SK-N-SH (cell line): ENCODE measurements around the gene CRISPLD2. TPM values are rescaled to one million over a fixed set of nuclear protein-coding genes. Genes with fewer than 3 reads are reported as not detected.

ENCODE experiments used
- CTCF ChIA-PET: fragments of 300-600, 350-600 bp; formaldehyde crosslinking; extraction: SDS; loops from one replicate; lab custom pipeline; 2021; lab: Yijun Ruan, JAX
- POLR2A ChIA-PET: fragments of 350-600 bp; sonication (Branson Sonifier 250); formaldehyde crosslinking; extraction: SDS; loops from one replicate; lab custom pipeline; 2020; ENCODE audit warnings: antibody characterized with exemption, inconsistent platforms; lab: Yijun Ruan, JAX
- DNase-seq: peaks from one replicate; pipeline ENCODE4 v3.0.0; 2012
- H2AFZ ChIP-seq: fragments of 200-600 bp; sonication (generic); 2 replicates; pipeline ENCODE4 v1.8.1; 2016; ENCODE audit warnings: antibody characterized with exemption, mild to moderate bottlenecking, low read depth
- H3F3A ChIP-seq: fragments of 200-600 bp; sonication (generic); replicated peaks from 2 replicates; pipeline ENCODE3; 2016; ENCODE audit warnings: antibody characterized with exemption, mild to moderate bottlenecking; ENCODE audit not compliant: insufficient read depth
- H3K27ac ChIP-seq, 2 experiments: fragments of 200-500 bp in 1 of 2; fragments of 200-600 bp in 1 of 2; sonication (Bioruptor generic) in 1 of 2; sonication (generic), shearing (Covaris generic) in 1 of 2; 2 replicates each; pipeline versions ENCODE4 v1.5.1 to v1.6.1; 2014 to 2016; ENCODE audit warnings: low read depth in 2 of 2, inconsistent platforms in 1 of 2, low read length in 1 of 2, mild to moderate bottlenecking in 1 of 2, mixed read lengths in 1 of 2
- H3K27me3 ChIP-seq: fragments of 200-600 bp; sonication (generic), shearing (Covaris generic); 2 replicates; pipeline ENCODE4 v1.6.1; 2016; ENCODE audit warnings: mixed run types; ENCODE audit not compliant: insufficient read depth
- H3K36me3 ChIP-seq, 2 experiments: fragments of 200-500 bp in 1 of 2; fragments of 200-600 bp in 1 of 2; sonication (Bioruptor generic) in 1 of 2; sonication (generic) in 1 of 2; replicated peaks in 1 of 2; 2 replicates each; pipeline versions ENCODE3 to v1.5.1; 2014 to 2016; ENCODE audit warnings: low read length in 1 of 2, mild to moderate bottlenecking in 1 of 2; ENCODE audit not compliant: insufficient read depth in 2 of 2, control insufficient read depth in 1 of 2
- H3K4me1 ChIP-seq, 2 experiments: fragments of 200-500 bp in 1 of 2; fragments of 200-600 bp in 1 of 2; sonication (Bioruptor generic) in 1 of 2; sonication (generic), shearing (Covaris generic) in 1 of 2; 2 replicates each; pipeline versions ENCODE4 v1.5.1 to v1.6.1; 2014 to 2016; ENCODE audit warnings: low read depth in 1 of 2, low read length in 1 of 2, mixed run types in 1 of 2; ENCODE audit not compliant: insufficient read depth in 2 of 2, control insufficient read depth in 1 of 2
- H3K4me2 ChIP-seq: fragments of 200-600 bp; sonication (generic), shearing (Covaris generic); 2 replicates; pipeline ENCODE4 v1.6.1; 2017; ENCODE audit warnings: mixed run types
- H3K4me3 ChIP-seq, 2 experiments: fragments of 200-500 bp in 1 of 2; fragments of 200-600 bp in 1 of 2; sonication (Bioruptor generic) in 1 of 2; sonication (generic), shearing (Covaris generic) in 1 of 2; 2 replicates each; pipeline versions ENCODE4 v1.5.1 to v1.8.1; 2014 to 2016; ENCODE audit warnings: low read depth in 2 of 2, inconsistent platforms in 1 of 2, low read length in 1 of 2, mild to moderate bottlenecking in 1 of 2, mixed read lengths in 1 of 2, moderate library complexity in 1 of 2
- H3K79me2 ChIP-seq: fragments of 200-600 bp; sonication (generic); 2 replicates; pipeline ENCODE4 v1.8.1; 2017; ENCODE audit warnings: mild to moderate bottlenecking; ENCODE audit not compliant: insufficient read depth
- H3K9ac ChIP-seq: fragments of 200-600 bp; sonication (generic); 2 replicates; pipeline ENCODE4 v1.6.1; 2017; ENCODE audit warnings: mixed run types
- H3K9me2 ChIP-seq: fragments of 200-600 bp; sonication (generic); 2 replicates; pipeline ENCODE4 v1.6.1; 2017; ENCODE audit warnings: mixed run types
- H3K9me3 ChIP-seq: fragments of 200-600 bp; sonication (generic); 2 replicates; pipeline ENCODE4 v1.6.1; 2017; ENCODE audit warnings: mixed run types, mild to moderate bottlenecking, moderate library complexity
- H4K20me1 ChIP-seq: fragments of 200-600 bp; sonication (generic); 2 replicates; pipeline ENCODE4 v1.6.1; 2017; ENCODE audit warnings: mild to moderate bottlenecking, mixed run types; ENCODE audit not compliant: insufficient read depth
- CHD2 ChIP-seq: fragments of 150-350 bp; IDR thresholded peaks from 2 replicates; pipeline ENCODE4 v1.6.1; 2018; ENCODE audit warnings: low read length; ENCODE audit not compliant: partially characterized antibody
- ELF1 ChIP-seq: IDR thresholded peaks from 2 replicates; pipeline ENCODE4 v1.4.0; 2012
- FOSL2 ChIP-seq: IDR thresholded peaks from 2 replicates; pipeline ENCODE4 v1.4.0; 2012; ENCODE audit warnings: low read depth, mild to moderate bottlenecking, moderate library complexity, borderline replicate concordance
- FOXM1 ChIP-seq: IDR thresholded peaks from 2 replicates; pipeline ENCODE4 v1.4.0; 2012; ENCODE audit warnings: low read depth, mild to moderate bottlenecking
- GABPA ChIP-seq: IDR thresholded peaks from 2 replicates; pipeline ENCODE4 v1.4.0; 2012; ENCODE audit warnings: low read depth, mild to moderate bottlenecking
- GATA2 ChIP-seq: sonication (generic); formaldehyde crosslinking; IDR thresholded peaks from 2 replicates; pipeline ENCODE4 v1.5.0; 2020; ENCODE audit warnings: mild to moderate bottlenecking, missing genetic modification reagents
- MEF2A ChIP-seq: IDR thresholded peaks from 2 replicates; pipeline ENCODE4 v1.4.0; 2012; ENCODE audit warnings: low read depth, borderline replicate concordance
- MXI1 ChIP-seq: IDR thresholded peaks from 2 replicates; pipeline ENCODE4 v1.6.1; 2012; ENCODE audit warnings: mild to moderate bottlenecking, low read depth, low read length, improper control_type of control experiment
- NFIC ChIP-seq: IDR thresholded peaks from 2 replicates; pipeline ENCODE4 v1.4.0; 2012; ENCODE audit warnings: borderline replicate concordance
- NRF1 ChIP-seq: IDR thresholded peaks from 2 replicates; pipeline ENCODE4 v1.6.1; 2012; ENCODE audit warnings: low read depth, mild to moderate bottlenecking, low read length
- POLR2AphosphoS5 ChIP-seq: IDR thresholded peaks from 2 replicates; pipeline ENCODE4 v1.6.1; 2012; ENCODE audit warnings: low read depth, low read length
- RAD21 ChIP-seq: IDR thresholded peaks from 2 replicates; pipeline ENCODE4 v1.6.1; 2012; ENCODE audit warnings: mild to moderate bottlenecking, low read length
- RXRA ChIP-seq: IDR thresholded peaks from 2 replicates; pipeline ENCODE4 v1.4.0; 2012; ENCODE audit warnings: low read depth, mild to moderate bottlenecking, borderline replicate concordance
- SMC3 ChIP-seq: IDR thresholded peaks from 2 replicates; pipeline ENCODE4 v1.6.1; 2012; ENCODE audit warnings: low read depth, low read length, improper control_type of control experiment
- WGBS: methylation state at CpG from one replicate; pipeline ENCODE4 v1.1.6; 2017; ENCODE audit warnings: low lambda C conversion rate; 5-methylcytosine and 5-hydroxymethylcytosine counted together
- polyA plus RNA-seq, 3 experiments: library from polyadenylated mRNA; depleted of rRNA; stranded (reverse); fragments of >200 nt; gene quantifications; 2 replicates each; pipeline ENCODE4 v1.2.3, GENCODE V29; 2012
- TF ChIP-seq, protein P1 (sequence below): fragments of 150-350 bp; IDR thresholded peaks from 2 replicates; pipeline ENCODE4 v1.6.1; 2016; ENCODE audit warnings: mild to moderate bottlenecking, low read depth, low read length
- TF ChIP-seq, protein P2 (sequence below): fragments of 150-350 bp; IDR thresholded peaks from 2 replicates; pipeline ENCODE4 v1.6.1; 2017; ENCODE audit warnings: antibody characterized with exemption, low read length, low read depth, borderline replicate concordance
- TF ChIP-seq, protein P3 (sequence below): IDR thresholded peaks from 2 replicates; pipeline ENCODE4 v1.4.0; 2012; ENCODE audit warnings: low read depth
- TF ChIP-seq, protein P4 (sequence below): fragments of 200-600 bp; sonication (generic); IDR thresholded peaks from 2 replicates; pipeline ENCODE4 v1.6.1; 2017; ENCODE audit warnings: antibody characterized with exemption, mild to moderate bottlenecking, moderate library complexity

CRISPLD2 gene
- polyA plus RNA-seq, 1 of the 3 experiments (the other 2 are of a cell fraction) = 6.3 TPM

DNA sequence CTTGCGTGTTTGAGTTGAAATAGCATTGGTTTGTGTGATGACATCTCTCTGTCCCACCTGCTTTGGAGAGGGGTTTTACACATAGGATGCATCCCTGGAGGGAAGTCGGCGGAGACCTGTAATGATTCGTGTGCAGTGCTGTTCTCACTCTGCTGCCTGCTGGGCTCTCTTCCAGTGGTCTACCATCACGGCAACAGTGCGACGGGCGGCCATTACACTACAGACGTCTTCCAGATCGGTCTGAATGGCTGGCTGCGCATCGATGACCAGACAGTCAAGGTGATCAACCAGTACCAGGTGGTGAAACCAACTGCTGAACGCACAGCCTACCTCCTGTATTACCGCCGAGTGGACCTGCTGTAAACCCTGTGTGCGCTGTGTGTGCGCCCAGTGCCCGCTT, 41.1 kb upstream of the CRISPLD2 start:
- H3K9me3 ChIP-seq = no peaks in the 10 kb centered on the region
- no peak for DNase-seq
- no peaks in the 10 kb centered on the region for H3F3A ChIP-seq
- 97% methylated on average over 17 of the region's 18 CpGs for WGBS
- CTCF ChIA-PET = interaction anchor here (3.6 kb wide), 1 partner anchor 24 kb away, joined by 11 read pairs; no protein-coding TSS in a partner anchor
- H2AFZ ChIP-seq = no peak overlapping the region
- H3K36me3 ChIP-seq = peaks cover 39 to 49% of the 10 kb centered on the region in 2 experiments
- no peaks in the 10 kb centered on the region for H3K9me2 ChIP-seq
- no peak overlapping the region for H3K4me3 ChIP-seq
- H3K27me3 ChIP-seq = no peaks in the 10 kb centered on the region
- POLR2A ChIA-PET = no interaction called here
- H4K20me1 ChIP-seq = no peaks in the 10 kb centered on the region
- H3K79me2 ChIP-seq = no peaks in the 10 kb centered on the region
- no peaks in the 10 kb centered on the region for H3K4me1 ChIP-seq
- H3K27ac ChIP-seq = no peak overlapping the region
- no peak overlapping the region for H3K9ac ChIP-seq
- TF ChIP-seq NRF1 = no peak
- no peak for TF ChIP-seq RXRA
- H3K4me2 ChIP-seq = no peak overlapping the region

DNA sequence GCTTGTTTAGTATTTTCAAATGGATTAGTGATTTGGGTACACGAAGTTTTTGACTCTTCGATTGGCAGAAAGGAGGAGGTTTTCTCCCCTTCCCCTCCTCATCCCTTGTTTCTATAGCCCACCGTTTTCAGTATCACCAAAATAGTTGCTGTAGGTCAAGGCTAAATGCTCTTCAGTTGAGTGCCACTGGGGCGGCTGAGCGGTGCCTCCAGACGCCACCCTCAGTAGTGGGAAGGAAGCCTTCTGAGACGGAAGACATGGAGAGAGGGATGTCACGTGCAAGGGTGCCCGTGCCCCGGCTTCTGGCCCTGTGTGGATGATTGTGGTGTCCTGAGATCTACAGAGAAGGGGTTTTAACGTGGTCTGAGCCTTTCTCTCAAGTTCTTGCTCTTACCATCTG, 39.7 kb upstream of the CRISPLD2 start:
- Histone ChIP-seq H3K79me2 (no peaks in the 10 kb centered on the region), H3K27me3 (no peaks in the 10 kb centered on the region), H3K27ac (no peak overlapping the region), H4K20me1 (no peaks in the 10 kb centered on the region), H3F3A (no peaks in the 10 kb centered on the region), H3K9me2 (no peaks in the 10 kb centered on the region), H3K9me3 (no peaks in the 10 kb centered on the region), H3K4me2 (no peak overlapping the region), H3K4me1 (0 out of 4 replicates have a peak, but pooled peaks cover 0 to under 1% of the 10 kb centered on the region in 2 experiments), H2AFZ (no peak overlapping the region), H3K9ac (no peak overlapping the region), H3K4me3 (no peak overlapping the region), H3K36me3 (peaks cover 35 to 46% of the 10 kb centered on the region in 2 experiments)
- TF ChIP-seq RAD21 = no peak
- no peak for TF ChIP-seq MXI1
- TF ChIP-seq MEF2A = no peak
- no peak for TF ChIP-seq CHD2
- no peak for TF ChIP-seq NFIC
- TF ChIP-seq ELF1 = no peak
- TF ChIP-seq, protein P1, sequence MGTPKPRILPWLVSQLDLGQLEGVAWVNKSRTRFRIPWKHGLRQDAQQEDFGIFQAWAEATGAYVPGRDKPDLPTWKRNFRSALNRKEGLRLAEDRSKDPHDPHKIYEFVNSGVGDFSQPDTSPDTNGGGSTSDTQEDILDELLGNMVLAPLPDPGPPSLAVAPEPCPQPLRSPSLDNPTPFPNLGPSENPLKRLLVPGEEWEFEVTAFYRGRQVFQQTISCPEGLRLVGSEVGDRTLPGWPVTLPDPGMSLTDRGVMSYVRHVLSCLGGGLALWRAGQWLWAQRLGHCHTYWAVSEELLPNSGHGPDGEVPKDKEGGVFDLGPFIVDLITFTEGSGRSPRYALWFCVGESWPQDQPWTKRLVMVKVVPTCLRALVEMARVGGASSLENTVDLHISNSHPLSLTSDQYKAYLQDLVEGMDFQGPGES = no peak
- TF ChIP-seq, protein P2, sequence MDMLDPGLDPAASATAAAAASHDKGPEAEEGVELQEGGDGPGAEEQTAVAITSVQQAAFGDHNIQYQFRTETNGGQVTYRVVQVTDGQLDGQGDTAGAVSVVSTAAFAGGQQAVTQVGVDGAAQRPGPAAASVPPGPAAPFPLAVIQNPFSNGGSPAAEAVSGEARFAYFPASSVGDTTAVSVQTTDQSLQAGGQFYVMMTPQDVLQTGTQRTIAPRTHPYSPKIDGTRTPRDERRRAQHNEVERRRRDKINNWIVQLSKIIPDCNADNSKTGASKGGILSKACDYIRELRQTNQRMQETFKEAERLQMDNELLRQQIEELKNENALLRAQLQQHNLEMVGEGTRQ = no peak
- TF ChIP-seq GABPA = no peak
- no peak for TF ChIP-seq POLR2AphosphoS5
- no peak for TF ChIP-seq FOSL2
- TF ChIP-seq, protein P3, sequence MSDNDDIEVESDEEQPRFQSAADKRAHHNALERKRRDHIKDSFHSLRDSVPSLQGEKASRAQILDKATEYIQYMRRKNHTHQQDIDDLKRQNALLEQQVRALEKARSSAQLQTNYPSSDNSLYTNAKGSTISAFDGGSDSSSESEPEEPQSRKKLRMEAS = no peak
- TF ChIP-seq, protein P4, sequence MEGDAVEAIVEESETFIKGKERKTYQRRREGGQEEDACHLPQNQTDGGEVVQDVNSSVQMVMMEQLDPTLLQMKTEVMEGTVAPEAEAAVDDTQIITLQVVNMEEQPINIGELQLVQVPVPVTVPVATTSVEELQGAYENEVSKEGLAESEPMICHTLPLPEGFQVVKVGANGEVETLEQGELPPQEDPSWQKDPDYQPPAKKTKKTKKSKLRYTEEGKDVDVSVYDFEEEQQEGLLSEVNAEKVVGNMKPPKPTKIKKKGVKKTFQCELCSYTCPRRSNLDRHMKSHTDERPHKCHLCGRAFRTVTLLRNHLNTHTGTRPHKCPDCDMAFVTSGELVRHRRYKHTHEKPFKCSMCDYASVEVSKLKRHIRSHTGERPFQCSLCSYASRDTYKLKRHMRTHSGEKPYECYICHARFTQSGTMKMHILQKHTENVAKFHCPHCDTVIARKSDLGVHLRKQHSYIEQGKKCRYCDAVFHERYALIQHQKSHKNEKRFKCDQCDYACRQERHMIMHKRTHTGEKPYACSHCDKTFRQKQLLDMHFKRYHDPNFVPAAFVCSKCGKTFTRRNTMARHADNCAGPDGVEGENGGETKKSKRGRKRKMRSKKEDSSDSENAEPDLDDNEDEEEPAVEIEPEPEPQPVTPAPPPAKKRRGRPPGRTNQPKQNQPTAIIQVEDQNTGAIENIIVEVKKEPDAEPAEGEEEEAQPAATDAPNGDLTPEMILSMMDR = no peak
- TF ChIP-seq FOXM1 = no peak
- TF ChIP-seq SMC3 = no peak
- TF ChIP-seq GATA2 = no peak
- DNase-seq = no peak
- ChIA-PET CTCF (interaction anchor here (0.6 to 1.5 kb wide), 3 partner anchors 11 to 191 kb away, joined by 3 read pairs; no protein-coding TSS in a partner anchor), POLR2A (no interaction called here)
- WGBS = 94% methylated on average over 11 of the region's 11 CpGs
